Hypothalamus (tissue), 51 donors: ENCODE results near the gene ANKH.

Experiments used
- DNase-seq, 51 donors: peaks; one replicate each; lab custom pipeline; 2025; lab: John Stamatoyannopoulos, UW

ANKH gene

GRCh38 chr5:14721990-14722656 lies 149.5 kb downstream of the ANKH start:
- DNase-seq: no peak

GRCh38 chr5:14720236-14720923 lies 151.2 kb downstream of the ANKH start:
- no peak for DNase-seq

- DNase-seq: no peak
These were observed 152.8 kb downstream of the ANKH start for GRCh38 chr5:14718778-14719177.

DNA sequence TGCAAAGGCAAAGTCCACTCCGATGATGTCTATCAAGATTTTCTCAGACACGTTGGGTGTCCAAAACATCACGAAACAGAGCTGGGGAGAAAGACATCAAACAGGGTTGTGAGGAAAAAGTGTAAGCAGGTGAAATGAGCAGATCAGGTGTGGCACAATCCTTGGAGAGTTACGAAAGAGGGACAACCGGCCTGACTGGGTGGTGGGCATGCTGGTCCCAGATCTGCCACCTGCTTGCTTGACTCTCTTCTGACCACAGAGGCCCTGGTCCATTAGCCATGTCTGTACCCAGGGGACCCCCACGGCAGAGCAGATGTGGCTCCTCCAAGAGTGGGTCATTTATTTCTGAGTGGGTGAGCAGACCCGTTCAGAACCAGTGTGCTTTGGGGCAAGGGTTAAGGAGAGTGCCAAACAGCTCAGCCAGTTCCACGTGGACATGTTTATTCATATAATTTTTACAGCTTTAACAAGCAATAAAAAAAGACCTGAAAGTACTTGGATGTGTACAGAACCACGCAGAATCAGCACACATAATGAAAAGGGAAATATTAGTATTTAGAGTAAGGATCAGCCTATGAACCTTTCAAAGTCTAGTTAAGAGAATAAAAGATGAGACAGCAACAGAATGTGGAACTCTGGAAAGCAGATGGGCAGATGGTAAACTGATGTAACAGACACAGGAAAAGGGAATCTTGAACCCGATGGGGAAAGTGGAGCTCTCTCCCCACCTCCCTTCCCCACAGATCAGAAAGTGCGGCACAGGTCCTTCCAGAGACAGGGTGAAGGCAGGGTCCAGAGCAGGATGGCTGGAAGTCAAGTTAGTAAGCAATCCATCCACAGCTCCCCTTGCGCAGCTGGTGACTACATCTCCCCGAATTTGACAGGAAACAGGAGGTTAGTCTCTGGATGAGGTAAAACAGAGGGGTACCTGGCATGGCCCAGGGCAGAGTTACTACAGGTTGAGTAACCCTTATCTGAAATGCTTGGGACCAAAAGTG lies 154.5 kb downstream of the ANKH start:
- DNase-seq: no peak

- no peak for DNase-seq
These were observed 156.1 kb downstream of the ANKH start for GRCh38 chr5:14715481-14715880.

GRCh38 chr5:14714706-14715105 lies 156.9 kb downstream of the ANKH start:
- DNase-seq: no peak

DNA sequence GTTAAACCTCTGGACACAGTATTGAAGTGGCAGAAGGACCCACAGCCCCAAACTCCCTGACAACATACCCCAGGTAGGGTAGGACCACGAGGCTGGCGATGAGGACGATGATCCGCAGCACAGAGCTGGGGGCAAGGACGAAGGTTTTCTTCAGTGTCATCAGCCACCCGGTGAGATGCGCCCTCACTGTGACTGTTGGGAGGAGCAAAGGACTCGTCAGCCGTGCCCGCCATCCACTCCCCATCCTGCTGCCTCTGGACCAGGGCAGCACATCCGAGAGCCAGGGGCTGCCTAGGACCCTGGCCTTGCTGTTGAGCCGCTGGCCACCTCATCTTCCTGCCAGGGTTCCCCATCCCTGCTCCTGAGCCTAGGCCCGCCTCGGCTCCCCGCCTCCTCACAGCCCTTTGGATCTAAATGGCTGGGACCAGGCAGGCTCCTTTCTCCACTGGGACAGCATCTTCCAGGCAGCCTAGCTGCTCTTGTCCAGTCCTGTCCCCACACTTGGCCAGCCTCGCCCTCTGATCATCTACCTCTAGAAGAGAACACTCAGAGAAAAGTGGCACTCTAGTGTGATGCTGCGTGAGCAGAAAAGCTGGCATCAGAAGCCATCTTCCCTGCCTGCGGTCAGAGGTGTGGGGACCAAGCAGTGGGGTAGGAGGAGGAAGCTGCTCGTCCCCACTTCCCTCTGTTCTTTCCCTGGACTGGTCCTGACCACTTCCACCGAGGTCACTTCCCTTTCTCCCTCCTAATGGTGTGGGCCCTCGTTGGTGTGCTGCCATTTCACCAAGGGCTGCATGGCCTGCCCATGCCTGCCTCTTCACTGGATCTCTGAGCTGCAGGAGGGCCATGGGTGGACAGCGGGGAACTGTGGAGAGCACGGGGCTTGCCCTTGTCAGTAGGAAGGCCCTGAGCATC lies 157.8 kb downstream of the ANKH start:
- no peak for DNase-seq

GRCh38 chr5:14712666-14713065 lies 158.9 kb downstream of the ANKH start:
- no peak for DNase-seq

DNA sequence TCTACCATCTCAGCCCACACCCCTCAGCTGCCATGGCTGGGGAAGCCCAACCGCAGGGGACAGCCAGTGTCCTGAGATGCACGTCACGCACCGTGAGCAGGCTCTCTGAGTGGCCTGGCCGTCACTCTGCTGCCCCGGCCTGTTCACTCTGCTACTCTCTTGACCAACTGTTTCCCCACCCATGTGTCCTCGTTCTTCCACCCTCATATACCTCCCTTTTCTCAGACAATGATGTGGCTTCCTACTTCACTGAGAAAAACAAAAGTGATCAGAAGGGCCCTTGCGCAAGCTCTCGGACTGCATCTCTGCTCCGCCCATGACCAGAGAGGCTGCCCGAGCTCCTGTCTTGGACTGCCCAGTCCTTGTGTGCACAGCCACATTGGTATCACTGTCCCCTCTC lies 159.4 kb downstream of the ANKH start:
- DNase-seq: no peak

GRCh38 chr5:14710313-14710994 lies 161.1 kb downstream of the ANKH start:
- no peak for DNase-seq

DNA sequence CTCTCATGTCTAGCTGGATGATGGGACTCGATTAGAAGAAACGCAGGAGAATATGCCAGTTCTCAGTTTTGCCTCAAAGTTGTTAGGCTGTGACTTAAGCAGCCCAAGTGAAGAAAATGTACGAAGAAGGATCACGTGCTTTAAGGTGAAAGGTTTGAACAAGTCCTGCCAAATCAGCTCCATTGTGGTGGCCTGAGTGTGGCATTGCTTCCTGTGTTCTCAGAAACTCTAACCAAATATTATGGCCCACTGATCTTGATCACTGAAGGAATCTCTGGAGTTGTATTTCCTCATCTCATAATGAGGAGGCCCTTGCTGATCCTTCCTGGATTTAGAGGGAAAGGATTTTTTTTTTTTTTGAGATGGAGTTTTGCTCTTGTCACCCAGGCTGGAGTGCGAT lies 163.0 kb downstream of the ANKH start:
- no peak for DNase-seq

GRCh38 chr5:14707811-14708390 lies 163.7 kb downstream of the ANKH start:
- peak in 1 of 51 donors; percentile 25 for DNase-seq

DNA sequence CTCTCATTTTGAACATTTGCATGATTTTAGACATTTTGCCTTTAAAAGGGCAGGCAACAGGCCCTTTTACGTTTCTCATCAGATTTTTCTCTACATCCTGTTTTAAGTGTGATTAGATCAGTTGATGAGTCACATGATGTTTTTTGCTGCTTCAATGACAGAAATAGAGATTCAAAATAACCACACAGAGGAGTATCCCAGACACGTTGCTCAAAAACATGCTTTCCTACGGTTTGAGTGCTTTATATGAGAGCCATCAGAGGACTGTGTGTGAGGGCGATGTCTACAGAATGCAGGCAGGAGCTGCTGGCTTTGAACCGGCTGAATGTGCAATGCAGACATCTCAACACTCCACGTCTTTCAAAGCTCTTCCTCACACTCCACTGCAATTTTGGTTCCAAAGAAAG lies 165.0 kb downstream of the ANKH start:
- DNase-seq: peak in 1 of 51 donors; percentile 6

DNA sequence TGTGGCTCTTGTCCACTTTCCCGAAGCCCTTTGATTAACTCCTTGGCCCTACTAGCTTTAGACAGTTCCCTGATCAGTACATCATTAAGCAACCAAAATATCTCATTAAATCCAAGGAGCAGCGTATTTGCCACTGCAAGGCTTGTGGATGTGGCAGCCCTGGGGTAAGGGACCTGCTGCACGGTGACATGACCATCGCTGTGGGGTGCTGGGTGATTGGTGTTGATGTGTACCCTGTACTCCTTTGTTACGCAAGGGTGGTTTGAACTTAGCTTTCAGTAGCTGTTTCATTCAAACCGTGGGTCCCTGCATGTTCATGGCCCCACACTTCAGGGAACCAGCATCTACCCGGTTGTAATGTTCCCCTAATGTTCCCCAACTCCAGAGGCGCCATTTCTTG lies 166.0 kb downstream of the ANKH start:
- no peak for DNase-seq

DNA sequence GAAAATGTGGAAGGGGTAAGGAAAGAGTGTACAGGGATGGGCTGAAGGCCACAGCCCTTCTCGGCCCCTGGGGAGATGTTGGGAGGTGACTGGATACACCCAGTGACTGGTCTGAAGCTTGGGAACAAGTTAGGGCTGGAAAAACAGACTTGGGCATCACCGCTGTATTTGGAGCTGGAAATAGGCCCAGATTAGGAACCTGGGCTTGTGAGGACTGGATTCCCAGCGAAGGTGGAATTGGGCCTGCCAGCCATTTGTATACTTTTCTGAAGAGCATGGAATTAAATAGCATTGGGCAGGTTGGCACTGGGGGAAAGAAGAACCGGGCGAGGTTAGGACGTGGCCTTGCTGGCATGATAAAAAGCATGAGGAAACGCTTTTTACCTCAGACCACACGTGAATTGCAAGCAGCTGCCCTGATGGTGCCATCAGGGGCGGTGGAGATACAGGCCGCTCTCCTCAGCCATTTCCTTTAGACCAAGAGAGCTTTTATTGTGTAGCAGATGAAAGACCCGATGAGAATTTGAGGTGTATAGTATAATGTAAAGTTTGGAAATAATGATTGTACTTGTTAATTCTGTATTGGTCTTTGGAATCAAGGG lies 169.2 kb downstream of the ANKH start:
- no peak for DNase-seq

DNA sequence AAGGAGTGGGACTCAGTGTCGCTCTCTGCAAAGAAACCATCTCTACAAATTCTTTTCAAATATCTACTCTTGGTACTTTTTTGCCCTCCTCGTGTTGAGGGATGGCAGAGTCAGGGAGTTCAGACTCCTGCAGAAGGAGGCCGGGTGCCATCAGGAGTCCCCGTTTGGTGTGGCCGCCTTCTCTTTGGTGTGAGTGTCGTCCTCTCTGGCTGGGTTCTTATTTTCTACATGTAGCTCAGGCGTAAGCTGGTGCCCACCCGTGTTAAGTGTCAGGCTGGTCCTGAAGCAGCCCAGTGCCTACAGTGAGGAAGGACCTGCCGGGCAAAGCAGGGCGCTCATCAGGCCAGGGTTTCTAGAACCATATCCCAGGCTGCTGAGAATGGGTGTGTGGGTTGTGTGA lies 170.0 kb downstream of the ANKH start:
- no peak for DNase-seq

GRCh38 chr5:14700478-14701436 lies 170.8 kb downstream of the ANKH start:
- DNase-seq: no peak
